GM19467 (cell line): Measurements from ENCODE around the gene CCL3.
"Not testable (repeated sequence)": the region's sequence is repeated elsewhere in the genome, so short reads cannot be mapped to it uniquely, and the experiment has no call there.

Experiments used
- ATAC-seq: cut with Tn5 transposase; IDR thresholded peaks from one replicate; pipeline ENCODE4 v1.9.1; 2021; ENCODE audit warnings: mild to moderate bottlenecking, moderate library complexity; ENCODE audit not compliant: unreplicated experiment

The CCL3 gene

DNA sequence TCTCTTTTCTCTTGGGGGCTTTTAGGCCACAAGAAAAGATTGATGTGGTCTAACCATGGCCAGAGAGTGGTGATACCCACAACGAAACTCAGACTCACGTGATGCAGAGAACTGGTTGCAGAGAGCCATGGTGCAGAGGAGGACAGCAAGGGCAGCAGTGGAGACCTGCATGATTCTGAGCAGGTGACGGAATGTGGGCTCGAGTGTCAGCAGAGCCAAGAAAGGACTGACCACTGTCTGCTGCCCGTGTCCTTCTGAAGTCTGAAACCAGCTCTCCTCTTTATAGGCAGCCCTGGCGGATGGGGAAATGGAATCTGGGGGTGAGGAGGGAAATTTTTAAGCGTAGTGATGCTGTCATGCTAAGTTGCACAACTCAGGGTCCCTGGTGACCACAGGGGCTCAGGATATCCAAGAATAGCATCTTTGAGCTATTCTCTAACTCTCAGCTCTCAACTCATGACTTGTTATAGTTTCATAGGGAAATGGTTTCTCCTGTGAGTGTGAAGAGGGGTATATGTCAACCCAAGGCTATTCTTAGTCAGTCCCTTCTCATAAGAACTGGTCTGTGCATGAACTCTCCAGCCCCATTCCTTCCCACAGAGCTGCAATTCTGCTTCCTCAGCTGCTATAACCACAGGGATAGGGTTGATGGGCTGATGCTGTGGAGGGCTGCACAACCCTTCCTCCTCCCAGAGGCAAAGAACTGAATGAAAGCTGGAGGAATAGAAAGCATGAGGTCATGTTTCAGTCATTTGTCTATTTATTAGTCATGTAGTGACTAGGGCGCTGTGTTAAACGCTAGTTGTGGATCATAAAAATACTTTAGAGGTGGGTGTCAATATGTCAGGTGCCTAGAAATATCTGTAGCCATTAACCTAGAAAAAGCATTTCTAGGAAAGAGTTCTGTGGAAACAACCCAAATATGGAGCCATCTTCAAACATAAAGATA is at the start of gene CCL3:
Gene CCL3 (minus strand): TSS at position 256 of the 949 bp plus-strand sequence. CDS start 85 bp downstream, at position 171.
- ATAC-seq: peak; percentile 61

- no peak for ATAC-seq
Observed at GRCh38 chr17:36136439-36136838, 46.5 kb upstream of the CCL3 start.

GRCh38 chr17:36136036-36136435 is 46.1 kb upstream of the CCL3 start:
- ATAC-seq: no peak

GRCh38 chr17:36135465-36135864 is 45.5 kb upstream of the CCL3 start:
- no peak for ATAC-seq

- ATAC-seq: no peak
Observed at GRCh38 chr17:36133602-36134236, 43.8 kb upstream of the CCL3 start.

DNA sequence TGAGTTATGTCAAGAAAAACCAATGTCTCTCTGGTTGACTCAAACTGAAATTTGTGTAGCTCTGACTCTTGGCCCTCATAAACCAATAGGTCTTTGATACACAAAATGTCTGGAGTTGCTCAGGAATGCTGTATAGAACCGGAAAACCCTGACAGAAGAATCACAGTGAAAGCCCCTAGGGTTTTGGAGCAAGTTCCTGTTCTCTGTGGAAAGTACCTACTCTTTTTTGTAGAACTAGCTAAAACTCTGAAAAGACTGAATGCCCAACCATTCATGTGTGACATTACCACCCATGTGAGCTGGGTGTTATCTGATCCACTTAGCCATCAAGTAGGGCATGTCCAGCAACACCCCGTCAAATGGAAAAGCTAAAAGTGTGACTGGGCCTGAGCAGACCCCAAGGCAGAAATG is 42.5 kb upstream of the CCL3 start:
- ATAC-seq: no peak

GRCh38 chr17:36131931-36132330 is 42.0 kb upstream of the CCL3 start:
- ATAC-seq: no peak

- no peak for ATAC-seq
Observed at GRCh38 chr17:36131421-36131820, 41.5 kb upstream of the CCL3 start.

GRCh38 chr17:36130346-36130745 is 40.4 kb upstream of the CCL3 start:
- ATAC-seq: no peak

- no peak for ATAC-seq
Observed at GRCh38 chr17:36129616-36130015, 39.7 kb upstream of the CCL3 start.

GRCh38 chr17:36128411-36128978 is 38.6 kb upstream of the CCL3 start:
- ATAC-seq: no peak

DNA sequence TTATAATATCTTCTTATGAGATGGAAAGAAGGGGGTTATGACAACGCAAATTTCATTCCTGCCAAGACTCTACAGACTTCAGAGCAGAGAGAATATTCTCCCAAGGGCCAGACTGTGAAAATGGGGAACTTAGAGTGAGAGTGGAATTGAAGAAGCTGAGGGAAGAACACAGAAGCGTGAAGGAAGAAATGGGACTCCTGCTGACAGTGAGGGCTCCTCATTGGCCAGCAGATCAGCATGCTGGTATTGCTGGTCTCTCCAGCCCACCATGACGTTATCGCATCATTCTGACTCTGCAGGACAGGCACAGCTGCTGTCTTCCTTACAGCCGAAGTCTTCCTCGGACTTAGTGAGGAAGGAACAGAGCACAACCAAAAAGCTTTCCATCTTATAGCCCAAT is 38.0 kb upstream of the CCL3 start:
- no peak for ATAC-seq

GRCh38 chr17:36127199-36127893 is 37.4 kb upstream of the CCL3 start:
- peak; percentile 53 for ATAC-seq

- ATAC-seq: no peak
Observed at GRCh38 chr17:36124879-36125824, 35.2 kb upstream of the CCL3 start.

DNA sequence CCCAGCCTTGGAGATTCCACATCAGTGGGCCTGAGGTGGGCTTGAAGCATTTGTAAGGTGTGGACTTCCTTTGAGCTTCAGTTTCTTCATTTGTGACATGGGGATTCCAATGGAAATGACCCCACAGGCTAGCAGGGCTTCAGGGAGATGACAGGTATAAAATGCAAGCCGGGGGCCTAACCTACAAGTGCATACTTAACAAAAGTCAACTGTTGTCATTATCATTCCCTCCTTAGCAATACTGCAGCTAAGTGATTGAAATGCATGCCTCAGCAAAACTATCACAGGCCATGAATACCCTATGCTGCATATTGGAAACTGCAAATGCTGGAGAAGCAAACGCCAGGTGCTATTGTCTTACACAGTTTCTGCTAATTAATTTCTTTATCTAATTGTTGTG is 33.5 kb upstream of the CCL3 start:
- no peak for ATAC-seq

DNA sequence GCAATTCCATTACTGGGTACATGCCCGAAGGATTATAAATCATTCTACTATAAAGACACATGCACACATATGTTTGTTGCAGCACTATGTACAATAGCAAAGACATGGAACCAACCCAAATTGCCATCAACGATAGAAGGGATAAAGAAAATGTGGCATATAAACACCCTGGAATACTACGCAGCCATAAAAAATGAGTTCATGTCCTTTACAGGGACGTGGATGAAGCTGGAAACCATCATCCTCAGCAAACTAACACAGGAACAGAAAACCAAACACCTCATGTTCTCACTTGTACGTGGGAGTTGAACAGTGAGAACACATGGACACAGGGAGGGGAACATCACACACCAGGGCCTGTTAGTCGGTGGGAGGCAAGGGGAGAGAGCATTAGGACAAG is 31.2 kb upstream of the CCL3 start:
- not testable (repeated sequence) for ATAC-seq

GRCh38 chr17:36120221-36120620 is 30.3 kb upstream of the CCL3 start:
- no peak for ATAC-seq

DNA sequence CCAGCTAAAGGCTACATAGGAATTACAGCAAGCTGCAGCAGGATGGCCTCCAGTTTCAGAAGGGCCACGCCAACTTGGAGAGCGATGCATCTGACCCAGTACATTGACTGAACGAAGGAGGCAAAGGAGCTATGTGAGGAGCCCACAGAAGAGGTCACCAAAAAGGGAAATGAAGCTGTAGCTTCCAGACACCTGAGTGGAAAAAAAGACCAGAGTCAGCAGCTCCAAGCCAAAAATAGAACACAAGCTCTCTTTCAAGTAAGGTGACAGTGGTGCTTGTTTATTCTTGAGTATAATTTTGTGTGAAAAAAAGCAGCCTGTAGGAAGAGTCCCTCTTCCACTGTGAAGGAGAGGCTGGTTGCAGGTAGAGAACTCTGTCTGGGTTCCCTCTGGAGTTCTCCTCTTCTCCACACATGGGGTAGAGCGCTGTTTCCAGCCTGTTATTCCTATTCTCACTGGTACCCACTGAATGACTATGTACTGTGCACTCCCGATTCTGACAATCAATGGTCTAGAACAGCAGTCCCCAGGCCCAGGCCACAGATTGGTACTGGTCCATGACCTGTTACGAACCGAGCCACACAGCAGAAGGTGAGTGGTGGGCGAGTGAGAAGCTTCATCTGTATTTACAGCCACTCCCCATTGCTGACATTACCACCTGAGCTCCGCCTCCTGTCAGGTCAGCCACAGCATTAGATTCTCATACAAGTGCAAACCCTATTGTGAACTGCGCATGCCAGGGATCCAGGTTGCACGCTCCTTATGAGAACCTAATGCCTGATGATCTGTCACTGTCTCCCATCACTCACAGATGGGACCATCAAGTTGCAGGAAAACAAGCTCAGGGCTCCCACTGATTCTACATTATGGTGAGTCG is 28.8 kb upstream of the CCL3 start:
- ATAC-seq: no peak
